Measurements from ENCODE around the gene SULT2B1.

The SULT2B1 gene

GRCh38 chr19:48636859-48637448 is 85.0 kb downstream of the SULT2B1 start, which contains the start of gene DBP:
Gene DBP, minus strand, starts transcription at chr19:48637379. Its CDS starts 385 bp downstream, at chr19:48636994.
- peak; percentile 64 for DNase-seq

GRCh38 chr19:48637449-48637947 is 85.5 kb downstream of the SULT2B1 start:
- DNase-seq: peak; percentile 99

DNA sequence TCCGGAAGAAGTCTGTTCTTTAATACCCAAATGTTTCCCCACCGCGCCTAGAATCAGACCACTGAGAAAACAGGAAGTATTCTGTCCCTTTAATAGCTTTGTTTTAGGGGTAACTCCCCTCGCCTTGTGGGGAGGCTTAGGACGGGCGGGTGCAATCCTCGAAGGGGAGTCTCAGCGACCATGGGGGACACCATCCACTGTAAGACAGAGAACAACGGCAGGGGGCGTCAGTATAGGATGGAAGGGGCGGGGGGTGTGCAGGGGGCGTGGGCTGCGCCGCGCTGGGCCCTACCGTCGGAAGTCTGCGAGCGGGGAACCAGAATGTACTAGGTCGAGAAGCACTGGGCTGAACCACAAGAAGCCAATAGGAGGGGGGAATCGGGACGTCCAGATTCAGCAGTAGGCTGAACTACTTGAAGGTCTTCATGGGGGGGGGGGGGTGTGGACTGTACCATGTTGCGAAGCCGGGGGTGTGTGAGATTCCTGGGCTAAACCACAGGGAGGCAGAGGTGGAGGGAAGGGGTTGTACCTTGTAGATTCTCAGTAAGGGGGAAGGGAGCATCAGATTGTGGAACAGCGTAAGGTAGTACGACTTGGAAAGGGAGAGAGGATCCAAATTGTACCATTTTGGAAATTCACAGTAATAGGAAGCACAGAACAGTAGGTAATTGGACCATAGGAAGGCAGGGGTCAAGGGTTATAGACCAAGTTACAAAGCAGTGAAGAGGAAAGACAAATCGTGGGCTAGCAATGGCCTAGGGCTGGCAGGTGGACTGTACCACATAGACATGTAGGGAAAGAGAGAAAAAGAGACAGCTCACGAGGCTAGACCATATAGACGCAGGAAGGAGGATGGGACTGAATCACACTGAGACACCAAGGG is 86.2 kb downstream of the SULT2B1 start:
- DNase-seq: peak; percentile 94

GRCh38 chr19:48638831-48639381 is 86.9 kb downstream of the SULT2B1 start:
- DNase-seq: no peak

- DNase-seq: no peak
Observed at GRCh38 chr19:48639483-48640375, 87.8 kb downstream of the SULT2B1 start.

DNA sequence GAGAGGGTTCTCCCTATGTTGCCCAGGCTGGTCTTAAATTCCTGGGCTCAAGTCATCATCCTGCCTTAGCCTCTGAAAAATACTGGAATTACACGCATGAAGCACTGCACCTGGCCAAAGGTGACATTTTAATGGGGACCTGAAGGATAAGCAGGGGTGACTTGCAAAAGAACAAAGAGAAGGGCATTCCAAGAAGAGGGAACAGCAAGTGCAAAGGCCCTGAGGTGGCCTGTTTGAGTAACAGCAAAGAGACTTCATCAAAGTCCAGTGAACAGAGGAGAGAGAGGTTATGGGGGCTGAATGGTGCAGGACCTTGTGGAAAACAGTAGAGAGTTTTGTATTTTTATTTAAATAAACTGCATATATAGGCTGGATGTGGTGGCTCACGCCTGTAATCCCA is 89.9 kb downstream of the SULT2B1 start:
- DNase-seq: no peak

- no peak for DNase-seq
Observed at GRCh38 chr19:48642862-48643261, 90.9 kb downstream of the SULT2B1 start.

- DNase-seq: no peak
Observed at GRCh38 chr19:48644355-48644754, 92.4 kb downstream of the SULT2B1 start.

GRCh38 chr19:48644839-48645619 is 93.1 kb downstream of the SULT2B1 start:
- peak; percentile 94 for DNase-seq

- no peak for DNase-seq
Observed at GRCh38 chr19:48645620-48646000, 93.6 kb downstream of the SULT2B1 start.

GRCh38 chr19:48646001-48646721 is 94.2 kb downstream of the SULT2B1 start, which contains the start of gene CA11:
Gene CA11, minus strand, starts transcription at chr19:48646187. Its CDS starts 555 bp downstream, at chr19:48645632.
- peak; percentile 92 for DNase-seq

GRCh38 chr19:48646722-48647216 is 94.8 kb downstream of the SULT2B1 start:
- no peak for DNase-seq

- DNase-seq: peak; percentile 42
Observed at GRCh38 chr19:48648134-48648533, 96.2 kb downstream of the SULT2B1 start.

Measured in hematopoietic multipotent progenitor cell treated with erythropoietin and hydrocortisone succinate and interleukin-3 and kit ligand, for 6 days (in vitro differentiated cells).